Fibroblast of lung (primary cell): ENCODE measurements around the gene GPC6. TPM values are rescaled to one million over a fixed set of nuclear protein-coding genes. Genes with fewer than 3 reads are reported as not detected.

Experiments used
- DNase-seq, 2 donors: peaks; one replicate each; pipeline versions ENCODE4 v3.0.0 to v3.0.0-alpha.2; 2010; ENCODE audit warnings: low read depth in 2 of 2
- H2AFZ ChIP-seq: 2 replicates; pipeline ENCODE4 v1.5.1; 2012; ENCODE audit warnings: low read length, control low read depth, inconsistent platforms
- H3K27ac ChIP-seq: 2 replicates; pipeline ENCODE4 v1.5.1; 2011; ENCODE audit warnings: low read length, control low read depth; ENCODE audit not compliant: insufficient read depth
- H3K27me3 ChIP-seq: 2 replicates; pipeline ENCODE4 v1.5.1; 2011; ENCODE audit warnings: mild to moderate bottlenecking, low read length; ENCODE audit not compliant: control insufficient read depth, insufficient read depth
- H3K36me3 ChIP-seq: 2 replicates; pipeline ENCODE4 v1.5.1; 2011; ENCODE audit warnings: low read length; ENCODE audit not compliant: control insufficient read depth, insufficient read depth
- H3K4me1 ChIP-seq: 2 replicates; pipeline ENCODE4 v1.5.1; 2011; ENCODE audit warnings: low read length; ENCODE audit not compliant: control insufficient read depth, insufficient read depth; ENCODE audit errors: extremely low read depth
- H3K4me2 ChIP-seq: 2 replicates; pipeline ENCODE4 v1.5.1; 2011; ENCODE audit warnings: low read length, control low read depth; ENCODE audit not compliant: insufficient read depth; ENCODE audit errors: extremely low read depth
- H3K4me3 ChIP-seq, 4 experiments: fragments of 200-600 bp in 1 of 4; sonication (generic) in 1 of 4; replicated peaks in 1 of 4; 2 replicates each; pipeline ENCODE4 v1.5.1; 2011 to 2016; ENCODE audit warnings: low read length in 4 of 4, low read depth in 3 of 4, mild to moderate bottlenecking in 3 of 4, control low read depth in 2 of 4, inconsistent platforms in 1 of 4, mixed read lengths in 1 of 4; ENCODE audit not compliant: insufficient read depth in 1 of 4; ENCODE audit errors: control extremely low read depth in 1 of 4
- H3K79me2 ChIP-seq: 2 replicates; pipeline ENCODE4 v1.5.1; 2012; ENCODE audit warnings: mild to moderate bottlenecking, low read length, inconsistent platforms; ENCODE audit not compliant: control insufficient read depth, insufficient read depth
- H3K9ac ChIP-seq: 2 replicates; pipeline ENCODE4 v1.5.1; 2011; ENCODE audit warnings: mild to moderate bottlenecking, low read length, control low read depth; ENCODE audit not compliant: insufficient read depth
- H3K9me3 ChIP-seq: 2 replicates; pipeline ENCODE4 v1.5.1; 2012; ENCODE audit warnings: low read depth, low read length; ENCODE audit not compliant: control insufficient read depth, insufficient read depth
- H4K20me1 ChIP-seq: 2 replicates; pipeline ENCODE4 v1.5.1; 2011; ENCODE audit warnings: low read length; ENCODE audit not compliant: control insufficient read depth, insufficient read depth; ENCODE audit errors: extremely low read depth
- EZH2 ChIP-seq: IDR thresholded peaks from 2 replicates; pipeline ENCODE4 v1.5.1; 2012; ENCODE audit warnings: low read length, control low read depth, mild to moderate bottlenecking; ENCODE audit errors: missing control alignments
- polyA plus RNA-seq, 2 donors: library from polyadenylated mRNA; depleted of rRNA in 1 of 2; stranded (reverse) in 1 of 2; unstranded in 1 of 2; fragments of >200 nt; gene quantifications; 2 replicates each; pipeline ENCODE4 v1.2.1, GENCODE V29; 2011 to 2012; ENCODE audit warnings: missing spikeins in 1 of 2
- total RNA-seq: library from RNA; depleted of rRNA; stranded (reverse); fragments of >200 nt; gene quantifications from 2 replicates; pipeline ENCODE4 v1.2.1, GENCODE V29; 2014
- TF ChIP-seq, protein P1 (sequence below), 2 donors: IDR thresholded peaks in 1 of 2; conservative IDR thresholded peaks in 1 of 2; 1 replicate in 1 of 2; 2 replicates in 1 of 2; pipeline ENCODE4 v1.5.1; 2011 to 2012; ENCODE audit warnings: low read length in 2 of 2, control low read depth in 1 of 2, inconsistent platforms in 1 of 2, low read depth in 1 of 2, mild to moderate bottlenecking in 1 of 2

The GPC6 gene
- total and polyA plus RNA-seq, 2 donors (not counting 1 experiment from before 2014, with no cell fraction given) = 11.2 to 33.7 TPM

DNA sequence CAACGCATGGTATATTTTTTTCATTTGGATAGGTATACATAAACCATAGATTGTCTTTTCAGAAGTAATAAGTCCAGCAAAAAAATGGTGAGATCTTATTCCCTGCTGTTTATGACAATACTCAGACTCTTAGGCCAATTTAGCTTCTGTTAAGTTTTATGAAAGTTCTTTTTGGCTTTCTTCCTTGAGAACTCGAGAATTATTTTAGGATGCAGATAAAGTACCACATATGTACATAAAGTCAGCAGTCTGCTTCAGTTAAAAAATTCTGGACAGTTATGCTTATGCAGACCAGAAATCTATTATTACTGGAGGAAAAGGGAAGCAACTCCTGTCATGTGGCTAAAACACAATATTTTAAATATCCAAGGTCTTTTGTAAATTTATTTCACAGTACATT is 422.9 kb downstream of the GPC6 start:
- H3K27ac ChIP-seq = no peak overlapping the region
- H3K4me1 ChIP-seq = no peaks in the 10 kb centered on the region
- H3K27me3 ChIP-seq = no peaks in the 10 kb centered on the region
- no peak overlapping the region for H3K4me2 ChIP-seq
- H3K4me3 ChIP-seq = no peak overlapping the region
- H3K36me3 ChIP-seq = no peaks in the 10 kb centered on the region
- H4K20me1 ChIP-seq = no peaks in the 10 kb centered on the region
- H3K79me2 ChIP-seq = no peaks in the 10 kb centered on the region
- no peak overlapping the region for H2AFZ ChIP-seq
- H3K9me3 ChIP-seq = no peaks in the 10 kb centered on the region
- no peak for TF ChIP-seq EZH2
- TF ChIP-seq, protein P1, sequence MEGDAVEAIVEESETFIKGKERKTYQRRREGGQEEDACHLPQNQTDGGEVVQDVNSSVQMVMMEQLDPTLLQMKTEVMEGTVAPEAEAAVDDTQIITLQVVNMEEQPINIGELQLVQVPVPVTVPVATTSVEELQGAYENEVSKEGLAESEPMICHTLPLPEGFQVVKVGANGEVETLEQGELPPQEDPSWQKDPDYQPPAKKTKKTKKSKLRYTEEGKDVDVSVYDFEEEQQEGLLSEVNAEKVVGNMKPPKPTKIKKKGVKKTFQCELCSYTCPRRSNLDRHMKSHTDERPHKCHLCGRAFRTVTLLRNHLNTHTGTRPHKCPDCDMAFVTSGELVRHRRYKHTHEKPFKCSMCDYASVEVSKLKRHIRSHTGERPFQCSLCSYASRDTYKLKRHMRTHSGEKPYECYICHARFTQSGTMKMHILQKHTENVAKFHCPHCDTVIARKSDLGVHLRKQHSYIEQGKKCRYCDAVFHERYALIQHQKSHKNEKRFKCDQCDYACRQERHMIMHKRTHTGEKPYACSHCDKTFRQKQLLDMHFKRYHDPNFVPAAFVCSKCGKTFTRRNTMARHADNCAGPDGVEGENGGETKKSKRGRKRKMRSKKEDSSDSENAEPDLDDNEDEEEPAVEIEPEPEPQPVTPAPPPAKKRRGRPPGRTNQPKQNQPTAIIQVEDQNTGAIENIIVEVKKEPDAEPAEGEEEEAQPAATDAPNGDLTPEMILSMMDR (conservative IDR thresholded peaks at IDR 0.05 in 1 of 2, IDR thresholded peaks at IDR 0.05 in 1 of 2; ENCODE audit: low read depth in 1 of 2, low read length in 2 of 2) = no peak
- DNase-seq = no peak
- no peak overlapping the region for H3K9ac ChIP-seq

DNA sequence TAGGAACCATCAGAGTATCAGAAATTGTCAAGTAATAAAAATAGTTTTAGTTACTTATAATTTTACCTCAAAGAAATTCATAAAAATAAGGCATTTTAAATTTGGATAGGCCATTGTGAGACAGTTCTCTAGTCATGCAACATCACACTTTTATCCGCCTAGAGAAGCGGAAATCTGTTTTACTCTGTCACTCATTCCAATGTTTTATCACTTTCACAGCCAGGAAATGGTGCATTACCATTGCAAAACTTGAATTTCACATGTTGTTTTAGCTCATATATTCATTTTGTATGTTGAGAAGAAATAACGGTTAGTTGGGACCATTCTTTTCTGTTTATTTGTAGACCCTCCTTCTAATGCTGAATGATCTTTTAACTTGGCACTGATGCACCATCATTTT is 427.2 kb downstream of the GPC6 start:
- TF ChIP-seq, protein P1 (conservative IDR thresholded peaks at IDR 0.05 in 1 of 2, IDR thresholded peaks at IDR 0.05 in 1 of 2; ENCODE audit: low read depth in 1 of 2, low read length in 2 of 2) = no peak
- no peak for TF ChIP-seq EZH2
- Histone ChIP-seq H3K9me3 (no peaks in the 10 kb centered on the region), H3K4me3 (no peak overlapping the region), H3K27ac (no peak overlapping the region), H4K20me1 (no peaks in the 10 kb centered on the region), H3K4me1 (no peaks in the 10 kb centered on the region), H3K27me3 (no peaks in the 10 kb centered on the region), H3K9ac (no peak overlapping the region), H2AFZ (no peak overlapping the region), H3K79me2 (no peaks in the 10 kb centered on the region), H3K36me3 (no peaks in the 10 kb centered on the region), H3K4me2 (no peak overlapping the region)
- DNase-seq = no peak

DNA sequence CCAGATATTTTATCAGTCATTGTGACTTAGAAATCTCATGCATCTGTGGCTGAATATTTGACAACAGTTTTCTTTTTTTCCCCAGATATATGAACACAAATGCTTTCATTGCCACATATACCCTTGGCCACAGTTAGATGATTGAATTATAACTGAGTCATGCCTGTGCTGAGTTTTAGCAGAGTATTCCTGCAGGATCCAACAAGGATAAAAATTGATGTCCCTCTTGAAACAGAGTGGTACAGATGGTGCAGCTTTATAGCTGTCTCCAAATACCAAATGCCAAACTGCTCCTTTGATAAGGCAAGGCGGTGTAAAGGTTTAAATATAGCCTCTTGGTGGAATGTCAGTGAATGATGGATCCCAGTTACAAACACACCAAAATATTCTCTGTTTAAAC is 428.5 kb downstream of the GPC6 start:
- no peak overlapping the region for H3K4me3 ChIP-seq
- no peak overlapping the region for H3K9ac ChIP-seq
- H3K36me3 ChIP-seq = no peaks in the 10 kb centered on the region
- H3K27me3 ChIP-seq = no peaks in the 10 kb centered on the region
- no peaks in the 10 kb centered on the region for H3K79me2 ChIP-seq
- TF ChIP-seq, protein P1 (conservative IDR thresholded peaks at IDR 0.05 in 1 of 2, IDR thresholded peaks at IDR 0.05 in 1 of 2; ENCODE audit: low read depth in 1 of 2, low read length in 2 of 2) = no peak
- no peak for TF ChIP-seq EZH2
- no peaks in the 10 kb centered on the region for H3K4me1 ChIP-seq
- no peaks in the 10 kb centered on the region for H3K9me3 ChIP-seq
- H4K20me1 ChIP-seq = no peaks in the 10 kb centered on the region
- H2AFZ ChIP-seq = no peak overlapping the region
- H3K27ac ChIP-seq = no peak overlapping the region
- no peak overlapping the region for H3K4me2 ChIP-seq
- DNase-seq = no peak
